Liver (tissue), 9 donors: ENCODE measurements around the gene C10orf71. TPM values are rescaled to one million over a fixed set of nuclear protein-coding genes. Genes with fewer than 3 reads are reported as not detected.

Experiments
- DNase-seq: peaks from one replicate; pipeline ENCODE4 v3.0.0-alpha.2; 2017; ENCODE audit warnings: low spot score
- H3K27ac ChIP-seq, 2 donors: one replicate each; pipeline ENCODE4 v1.7.0; 2013; ENCODE audit warnings: inconsistent platforms in 2 of 2, low read length in 2 of 2, control low read depth in 1 of 2, low read depth in 1 of 2, mild to moderate bottlenecking in 1 of 2
- H3K27me3 ChIP-seq, 4 donors: one replicate each; pipeline versions ENCODE4 v1.6.1 to v1.7.0; 2013; ENCODE audit warnings: low read length in 3 of 4, inconsistent platforms in 1 of 4, mild to moderate bottlenecking in 1 of 4, moderate library complexity in 1 of 4; ENCODE audit not compliant: control insufficient read depth in 4 of 4, insufficient read depth in 4 of 4
- H3K36me3 ChIP-seq, 4 donors: one replicate each; pipeline versions ENCODE4 v1.6.1 to v1.7.0; 2013; ENCODE audit warnings: low read length in 3 of 4, mild to moderate bottlenecking in 3 of 4, low read depth in 1 of 4, moderate library complexity in 1 of 4; ENCODE audit not compliant: control insufficient read depth in 4 of 4, insufficient read depth in 3 of 4
- H3K4me1 ChIP-seq, 4 donors: one replicate each; pipeline versions ENCODE4 v1.6.1 to v1.7.0; 2013; ENCODE audit warnings: low read length in 3 of 4, mild to moderate bottlenecking in 3 of 4, moderate library complexity in 1 of 4; ENCODE audit not compliant: control insufficient read depth in 4 of 4, insufficient read depth in 4 of 4
- H3K4me3 ChIP-seq, 3 donors: one replicate each; pipeline versions ENCODE4 v1.6.1 to v1.7.0; 2013; ENCODE audit warnings: low read length in 3 of 3, control low read depth in 1 of 3, low read depth in 1 of 3, mild to moderate bottlenecking in 1 of 3
- H3K9ac ChIP-seq, 2 donors: one replicate each; pipeline ENCODE4 v1.7.0; 2013; ENCODE audit warnings: low read length in 2 of 2, mild to moderate bottlenecking in 2 of 2, moderate library complexity in 2 of 2, control low read depth in 1 of 2, low read depth in 1 of 2
- H3K9me3 ChIP-seq, 4 donors: one replicate each; pipeline versions ENCODE4 v1.6.1 to v1.7.0; 2013; ENCODE audit warnings: low read length in 3 of 4; ENCODE audit not compliant: control insufficient read depth in 4 of 4
- ATF3 ChIP-seq: IDR thresholded peaks from 2 replicates; pipeline ENCODE4 v1.6.1; 2016; ENCODE audit warnings: antibody characterized with exemption
- CTCF ChIP-seq: fragments of 150-350 bp; IDR thresholded peaks from 2 replicates; pipeline ENCODE4 v1.5.1; 2017; ENCODE audit warnings: improper control_type of control experiment, low read depth, low read length; ENCODE audit not compliant: missing input control
- EGR1 ChIP-seq, 2 donors: IDR thresholded peaks; 2 replicates each; pipeline ENCODE4 v1.6.1; 2016 to 2018; ENCODE audit warnings: antibody characterized with exemption in 2 of 2, low read depth in 2 of 2
- FOXA1 ChIP-seq: IDR thresholded peaks from 2 replicates; pipeline ENCODE4 v1.6.1; 2016; ENCODE audit warnings: antibody characterized with exemption
- FOXA2 ChIP-seq: IDR thresholded peaks from 2 replicates; pipeline ENCODE4 v1.6.1; 2016; ENCODE audit warnings: antibody characterized with exemption
- GABPA ChIP-seq, 2 donors: IDR thresholded peaks in 1 of 2; conservative IDR thresholded peaks in 1 of 2; 2 replicates each; pipeline ENCODE4 v1.6.1; 2016; ENCODE audit warnings: antibody characterized with exemption in 2 of 2, mild to moderate bottlenecking in 1 of 2, moderate library complexity in 1 of 2
- HNF4A ChIP-seq, 2 donors: conservative IDR thresholded peaks; 2 replicates each; pipeline ENCODE4 v1.6.1; 2016; ENCODE audit warnings: antibody characterized with exemption in 2 of 2, mild to moderate bottlenecking in 2 of 2
- HNF4G ChIP-seq: IDR thresholded peaks from 2 replicates; pipeline ENCODE4 v1.6.1; 2016; ENCODE audit warnings: antibody characterized with exemption
- JUND ChIP-seq, 2 donors: IDR thresholded peaks; 2 replicates each; pipeline ENCODE4 v1.6.1; 2016; ENCODE audit warnings: antibody characterized with exemption in 2 of 2
- MAX ChIP-seq: IDR thresholded peaks from 2 replicates; pipeline ENCODE4 v1.6.1; 2016; ENCODE audit warnings: antibody characterized with exemption
- RAD21 ChIP-seq, 2 donors: IDR thresholded peaks; 2 replicates each; pipeline ENCODE4 v1.6.1; 2016; ENCODE audit warnings: antibody characterized with exemption in 2 of 2, mild to moderate bottlenecking in 2 of 2
- REST ChIP-seq: IDR thresholded peaks from 2 replicates; pipeline ENCODE4 v1.6.1; 2016; ENCODE audit warnings: antibody characterized with exemption, mild to moderate bottlenecking
- RXRA ChIP-seq, 2 donors: IDR thresholded peaks; 2 replicates each; pipeline ENCODE4 v1.6.1; 2017 to 2018; ENCODE audit warnings: antibody characterized with exemption in 2 of 2, mild to moderate bottlenecking in 1 of 2
- TAF1 ChIP-seq: conservative IDR thresholded peaks from 2 replicates; pipeline ENCODE4 v1.6.1; 2016; ENCODE audit warnings: antibody characterized with exemption, mild to moderate bottlenecking
- YY1 ChIP-seq: IDR thresholded peaks from 2 replicates; pipeline ENCODE4 v1.6.1; 2016; ENCODE audit warnings: antibody characterized with exemption, mild to moderate bottlenecking
- ZBTB33 ChIP-seq: IDR thresholded peaks from 2 replicates; pipeline ENCODE4 v1.6.1; 2016; ENCODE audit warnings: antibody characterized with exemption
- WGBS: extraction: QIAGEN DNeasy Blood & Tissue Kit; methylation state at CpG from one replicate; pipeline ENCODE4 v1.1.7; 2013; 5-methylcytosine and 5-hydroxymethylcytosine counted together
- polyA plus RNA-seq, 2 donors: library from polyadenylated mRNA; stranded (reverse) in 1 of 2; unstranded in 1 of 2; fragments of 200-250 nt in 1 of 2; fragments of >200 nt in 1 of 2; fragmentation: Nextera tagmentation in 1 of 2; extraction: Ambion mirVana in 1 of 2; gene quantifications; one replicate each; pipeline versions ENCODE4 v1.2.1 to v1.2.3, GENCODE V29; 2013 to 2015
- total RNA-seq, 2 donors: library from RNA; depleted of rRNA; stranded (reverse); fragments of >200 nt; gene quantifications; one replicate each; pipeline ENCODE4 v1.2.3, GENCODE V29; 2014
- donor health status: healthy.
- donor health status: healthy.
- donor health status: healthy.
- donor health status: healthy.
- donor health status: healthy.

Gene C10orf71
- total and polyA plus RNA-seq, 4 donors = 0.03 TPM; not detected in 3

GRCh38 chr10:49301302-49301701, 2.3 kb downstream of the C10orf71 start:
- Histone ChIP-seq H3K36me3 (no peaks in the 10 kb centered on the region), H3K4me3 (no peak overlapping the region), H3K9me3 (no peaks in the 10 kb centered on the region), H3K4me1 (no peaks in the 10 kb centered on the region), H3K27me3 (peaks cover 0 to 2% (median 0%) of the 10 kb centered on the region in 4 donors), H3K9ac (no peak overlapping the region), H3K27ac (no peak overlapping the region)
- no peak for DNase-seq
- TF ChIP-seq ATF3 (no peak), YY1 (no peak), ZBTB33 (no peak), RXRA (IDR thresholded peaks at IDR 0.05) (no peak), GABPA (IDR thresholded peaks at IDR 0.05 in 1 of 2, conservative IDR thresholded peaks at IDR 0.05 in 1 of 2) (no peak), HNF4A (conservative IDR thresholded peaks at IDR 0.05) (no peak)
- WGBS = 98% methylated on average over 1 of the region's 1 CpG

- Histone ChIP-seq H3K36me3 (no peaks in the 10 kb centered on the region), H3K27ac (no peak overlapping the region), H3K9ac (no peak overlapping the region), H3K4me3 (no peak overlapping the region), H3K4me1 (no peaks in the 10 kb centered on the region), H3K9me3 (no peaks in the 10 kb centered on the region), H3K27me3 (peaks cover 0 to 2% (median 0%) of the 10 kb centered on the region in 4 donors)
- DNase-seq = no peak
- WGBS = 70% methylated on average over 2 of the region's 2 CpGs
- TF ChIP-seq YY1 (no peak), EGR1 (IDR thresholded peaks at IDR 0.05; ENCODE audit: low read depth in 2 of 2) (no peak), HNF4G (no peak), FOXA1 (no peak), TAF1 (no peak), FOXA2 (no peak), RAD21 (IDR thresholded peaks at IDR 0.05) (no peak), REST (no peak)
These were observed 3.1 kb downstream of the C10orf71 start for GRCh38 chr10:49302088-49302487.

GRCh38 chr10:49303711-49304110, 4.7 kb downstream of the C10orf71 start:
- Histone ChIP-seq H3K27me3 (peaks cover 0 to 2% (median 0%) of the 10 kb centered on the region in 4 donors), H3K4me3 (no peak overlapping the region), H3K36me3 (no peaks in the 10 kb centered on the region), H3K9ac (no peak overlapping the region), H3K27ac (no peak overlapping the region), H3K4me1 (no peaks in the 10 kb centered on the region), H3K9me3 (no peaks in the 10 kb centered on the region)
- DNase-seq = no peak
- WGBS = 74% methylated on average over 1 of the region's 1 CpG
- TF ChIP-seq REST (no peak), RAD21 (IDR thresholded peaks at IDR 0.05) (no peak), YY1 (no peak), ATF3 (no peak), FOXA2 (no peak), CTCF (no peak), MAX (no peak), JUND (IDR thresholded peaks at IDR 0.05) (no peak), EGR1 (IDR thresholded peaks at IDR 0.05; ENCODE audit: low read depth in 2 of 2) (no peak), FOXA1 (no peak)
